Thyroid gland (tissue), 4 donors: ENCODE data around the gene ROPN1B. TPM values are rescaled to one million over a fixed set of nuclear protein-coding genes. Genes with fewer than 3 reads are reported as not detected.

Source experiments
- DNase-seq, 2 donors: peaks; one replicate each; pipeline ENCODE4 v3.0.0-alpha.2; 2019
- H3K27ac ChIP-seq, 3 donors: fragments of 200-600 bp; sonication (generic); 1 replicate in 2 of 3; 2 replicates in 1 of 3; pipeline ENCODE4 v1.5.1; 2016 to 2019; ENCODE audit warnings: mild to moderate bottlenecking in 1 of 3, moderate library complexity in 1 of 3
- H3K27me3 ChIP-seq: fragments of 200-600 bp; sonication (generic); one replicate; pipeline ENCODE4 v1.5.1; 2019
- H3K36me3 ChIP-seq, 2 donors: fragments of 200-600 bp; sonication (generic); one replicate each; pipeline ENCODE4 v1.5.1; 2016 to 2019
- H3K4me1 ChIP-seq, 2 donors: fragments of 200-600 bp; sonication (generic); one replicate each; pipeline ENCODE4 v1.5.1; 2017 to 2019
- H3K4me3 ChIP-seq, 3 donors: fragments of 200-600 bp; sonication (generic); replicated peaks in 1 of 3; 1 replicate in 2 of 3; 2 replicates in 1 of 3; pipeline ENCODE4 v1.5.1; 2016; ENCODE audit warnings: mild to moderate bottlenecking in 1 of 3
- H3K9me3 ChIP-seq: fragments of 200-600 bp; sonication (generic); one replicate; pipeline ENCODE4 v1.5.1; 2017
- CTCF ChIP-seq, 6 experiments: fragments of 200-600 bp in 3 of 6; fragments of 450-650 bp in 3 of 6; sonication (generic) in 3 of 6; IDR thresholded peaks; one replicate each; pipeline ENCODE4 v1.5.1; 2016 to 2019; ENCODE audit warnings: antibody characterized with exemption in 6 of 6, mild to moderate bottlenecking in 2 of 6, inconsistent platforms in 1 of 6, moderate library complexity in 1 of 6
- POLR2A ChIP-seq, 2 donors: fragments of 450-650 bp; IDR thresholded peaks; one replicate each; pipeline ENCODE4 v1.6.1; 2017; ENCODE audit warnings: antibody characterized with exemption in 2 of 2, mild to moderate bottlenecking in 2 of 2, moderate library complexity in 1 of 2
- WGBS, 2 donors: methylation state at CpG; one replicate each; pipeline ENCODE4 v1.1.5; 2017; 5-methylcytosine and 5-hydroxymethylcytosine counted together
- intact Hi-C: fragments of 100-400 bp; cut with DNase I; formaldehyde crosslinking; loops from one replicate; pipeline ENCODE4 v1.15.1; 2023
- total RNA-seq, 4 donors: library from RNA; depleted of rRNA; stranded (reverse); fragments of >200 nt; gene quantifications; one replicate each; pipeline ENCODE4 v1.2.3, GENCODE V29; 2016

Gene ROPN1B
- total RNA-seq, 4 donors from 2014 or later, result 0.54 to 2.4 (median 1.5) TPM

DNA sequence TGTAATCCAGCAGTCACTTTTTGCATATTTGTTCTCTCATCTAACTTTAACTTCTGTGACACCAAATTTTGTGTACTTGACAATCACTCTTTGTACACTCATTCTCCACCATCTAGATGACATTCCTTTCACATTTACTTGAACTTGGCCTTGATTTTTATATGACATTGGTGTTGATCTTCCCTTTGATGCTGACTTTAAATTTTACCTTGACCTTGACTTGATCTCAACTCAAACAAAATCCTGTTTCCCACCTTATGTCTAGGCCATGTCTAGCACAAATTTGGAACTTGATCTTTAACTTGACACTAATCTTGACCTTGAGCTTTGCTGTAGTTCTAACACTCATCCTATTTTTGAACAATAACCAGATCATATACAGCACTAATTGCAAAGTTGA, 33.2 kb downstream of the ROPN1B start:
- no peak for DNase-seq
- Histone ChIP-seq H3K4me3 (no peak overlapping the region), H3K27ac (no peak overlapping the region), H3K9me3 (no peaks in the 10 kb centered on the region), H3K27me3 (no peaks in the 10 kb centered on the region), H3K4me1 (no peaks in the 10 kb centered on the region), H3K36me3 (peaks cover 0 to 8% of the 10 kb centered on the region in 2 donors)
- intact Hi-C loops, result no loop called here
- no peak for TF ChIP-seq CTCF (IDR thresholded peaks at IDR 0.05)
- no peak for TF ChIP-seq POLR2A (IDR thresholded peaks at IDR 0.05)

GRCh38 chr3:126003447-126004190, 34.6 kb downstream of the ROPN1B start:
- Histone ChIP-seq H3K4me3 (no peak overlapping the region), H3K4me1 (no peaks in the 10 kb centered on the region), H3K36me3 (peaks cover 4 to 17% of the 10 kb centered on the region in 2 donors), H3K27me3 (no peaks in the 10 kb centered on the region), H3K9me3 (no peaks in the 10 kb centered on the region), H3K27ac (no peak overlapping the region)
- DNase-seq, result no peak
- WGBS, 2 donors, result 93 to 100% methylated on average over 1 to 7 of the region's 10 CpGs
- intact Hi-C loops, result no loop called here
- TF ChIP-seq POLR2A (IDR thresholded peaks at IDR 0.05) (no peak), CTCF (IDR thresholded peaks at IDR 0.05) (no peak)

DNA sequence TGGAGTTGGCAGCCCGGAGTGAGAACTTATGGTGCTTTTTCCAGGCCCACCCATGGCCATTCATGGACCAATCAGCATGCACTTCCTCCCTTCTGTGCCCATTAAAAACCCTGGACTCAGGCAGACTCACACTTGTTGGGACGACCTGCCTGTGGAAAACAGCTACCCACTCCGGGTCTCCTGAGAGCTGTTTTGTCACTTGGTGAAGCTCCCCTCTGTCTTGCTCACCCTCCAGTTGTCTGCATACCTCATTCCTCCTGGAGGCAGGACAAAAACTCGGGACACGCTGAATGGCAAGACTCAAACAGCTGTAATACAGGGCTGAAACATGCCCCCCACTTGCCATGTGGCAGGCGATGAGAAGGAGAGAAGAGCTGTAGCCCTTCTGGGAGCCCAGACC, 35.2 kb downstream of the ROPN1B start:
- Histone ChIP-seq H3K27me3 (no peaks in the 10 kb centered on the region), H3K4me3 (no peak overlapping the region), H3K27ac (no peak overlapping the region), H3K36me3 (peaks cover 7 to 17% of the 10 kb centered on the region in 2 donors), H3K9me3 (no peaks in the 10 kb centered on the region), H3K4me1 (no peaks in the 10 kb centered on the region)
- intact Hi-C loops, result no loop called here
- no peak for TF ChIP-seq POLR2A (IDR thresholded peaks at IDR 0.05)
- TF ChIP-seq CTCF (IDR thresholded peaks at IDR 0.05), result no peak
- no peak for DNase-seq
- WGBS, 2 donors, result 97 to 100% methylated on average over 3 to 6 of the region's 6 CpGs

DNA sequence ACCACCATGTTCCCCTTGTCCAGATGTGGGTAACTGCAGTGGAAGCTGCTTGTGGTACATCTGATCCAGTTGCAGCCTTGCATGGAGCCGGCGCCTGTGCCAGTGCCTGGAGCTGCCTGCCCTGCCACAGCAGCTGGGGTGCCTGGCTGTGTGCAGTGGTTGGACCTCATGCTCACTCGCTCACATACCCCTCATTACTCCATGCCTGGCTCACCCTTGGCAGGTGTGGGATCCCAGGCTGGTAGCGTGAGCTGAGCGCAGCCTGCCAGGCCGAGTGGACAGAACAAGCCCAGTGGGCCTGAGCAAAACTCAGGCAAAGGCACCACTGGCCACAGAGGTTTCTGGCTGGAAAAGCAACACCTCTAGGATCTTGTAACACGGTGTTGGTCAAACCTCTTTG, 35.7 kb downstream of the ROPN1B start:
- Histone ChIP-seq H3K4me3 (no peak overlapping the region), H3K4me1 (no peaks in the 10 kb centered on the region), H3K9me3 (no peaks in the 10 kb centered on the region), H3K27me3 (no peaks in the 10 kb centered on the region), H3K27ac (no peak overlapping the region), H3K36me3 (peaks cover 7 to 17% of the 10 kb centered on the region in 2 donors)
- no peak for DNase-seq
- whole genome bisulfite sequencing, 2 donors, result 97 to 100% methylated on average over 5 to 6 of the region's 7 CpGs
- TF ChIP-seq CTCF (IDR thresholded peaks at IDR 0.05) (no peak), POLR2A (IDR thresholded peaks at IDR 0.05) (no peak)
- intact Hi-C loops, result no loop called here

DNA sequence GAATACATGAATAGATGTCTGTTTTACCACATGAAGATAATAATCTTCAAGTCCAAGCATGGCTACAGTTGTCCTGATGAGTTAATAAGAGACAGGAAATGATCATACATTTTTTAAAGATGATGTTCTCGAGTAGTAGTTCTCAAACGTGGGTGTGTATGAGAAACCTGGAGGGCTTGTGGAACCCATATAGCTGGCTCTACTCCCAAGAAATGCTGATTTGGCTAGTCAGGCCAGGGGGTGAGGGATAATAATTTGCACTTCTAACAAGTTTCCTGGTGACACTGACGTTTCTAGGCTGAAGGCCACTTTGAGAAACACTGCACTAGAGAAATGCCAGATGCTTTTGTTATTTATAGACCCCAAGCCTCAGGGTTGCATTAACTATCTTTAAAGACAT, 37.0 kb downstream of the ROPN1B start:
- DNase-seq, result no peak
- no peaks in the 10 kb centered on the region for H3K27me3 ChIP-seq
- no peak overlapping the region for H3K27ac ChIP-seq
- intact Hi-C loops, result no loop called here
- H3K4me1 ChIP-seq, result no peaks in the 10 kb centered on the region
- WGBS, 2 donors, result 52 to 62% methylated on average over 3 of the region's 3 CpGs
- no peak for TF ChIP-seq CTCF (IDR thresholded peaks at IDR 0.05)
- no peak for TF ChIP-seq POLR2A (IDR thresholded peaks at IDR 0.05)
- peaks cover 7 to 17% of the 10 kb centered on the region in 2 donors for H3K36me3 ChIP-seq
- no peak overlapping the region for H3K4me3 ChIP-seq
- no peaks in the 10 kb centered on the region for H3K9me3 ChIP-seq
